Thyroid gland (tissue), 4 donors: ENCODE data around the gene RPL39L. TPM values are rescaled to one million over a fixed set of nuclear protein-coding genes. Genes with fewer than 3 reads are reported as not detected.

ENCODE experiments used
- DNase-seq, 2 donors: peaks; one replicate each; pipeline ENCODE4 v3.0.0-alpha.2; 2019
- H3K27ac ChIP-seq, 3 donors: fragments of 200-600 bp; sonication (generic); 1 replicate in 2 of 3; 2 replicates in 1 of 3; pipeline ENCODE4 v1.5.1; 2016 to 2019; ENCODE audit warnings: mild to moderate bottlenecking in 1 of 3, moderate library complexity in 1 of 3
- H3K27me3 ChIP-seq: fragments of 200-600 bp; sonication (generic); one replicate; pipeline ENCODE4 v1.5.1; 2019
- H3K36me3 ChIP-seq, 2 donors: fragments of 200-600 bp; sonication (generic); one replicate each; pipeline ENCODE4 v1.5.1; 2016 to 2019
- H3K4me1 ChIP-seq, 2 donors: fragments of 200-600 bp; sonication (generic); one replicate each; pipeline ENCODE4 v1.5.1; 2017 to 2019
- H3K4me3 ChIP-seq, 3 donors: fragments of 200-600 bp; sonication (generic); replicated peaks in 1 of 3; 1 replicate in 2 of 3; 2 replicates in 1 of 3; pipeline ENCODE4 v1.5.1; 2016; ENCODE audit warnings: mild to moderate bottlenecking in 1 of 3
- H3K9me3 ChIP-seq: fragments of 200-600 bp; sonication (generic); one replicate; pipeline ENCODE4 v1.5.1; 2017
- POLR2A ChIP-seq, 2 donors: fragments of 450-650 bp; IDR thresholded peaks; one replicate each; pipeline ENCODE4 v1.6.1; 2017; ENCODE audit warnings: antibody characterized with exemption in 2 of 2, mild to moderate bottlenecking in 2 of 2, moderate library complexity in 1 of 2
- WGBS, 2 donors: methylation state at CpG; one replicate each; pipeline ENCODE4 v1.1.5; 2017; 5-methylcytosine and 5-hydroxymethylcytosine counted together
- intact Hi-C: fragments of 100-400 bp; cut with DNase I; formaldehyde crosslinking; loops from one replicate; pipeline ENCODE4 v1.15.1; 2023
- total RNA-seq, 4 donors: library from RNA; depleted of rRNA; stranded (reverse); fragments of >200 nt; gene quantifications; one replicate each; pipeline ENCODE4 v1.2.3, GENCODE V29; 2016
- TF ChIP-seq, protein P1 (sequence below), 6 experiments: fragments of 200-600 bp in 3 of 6; fragments of 450-650 bp in 3 of 6; sonication (generic) in 3 of 6; IDR thresholded peaks; one replicate each; pipeline ENCODE4 v1.5.1; 2016 to 2019; ENCODE audit warnings: antibody characterized with exemption in 6 of 6, mild to moderate bottlenecking in 2 of 6, inconsistent platforms in 1 of 6, moderate library complexity in 1 of 6

RPL39L gene
- total RNA-seq, 4 donors from 2014 or later = 6.0 to 8.6 (median 6.9) TPM

DNA sequence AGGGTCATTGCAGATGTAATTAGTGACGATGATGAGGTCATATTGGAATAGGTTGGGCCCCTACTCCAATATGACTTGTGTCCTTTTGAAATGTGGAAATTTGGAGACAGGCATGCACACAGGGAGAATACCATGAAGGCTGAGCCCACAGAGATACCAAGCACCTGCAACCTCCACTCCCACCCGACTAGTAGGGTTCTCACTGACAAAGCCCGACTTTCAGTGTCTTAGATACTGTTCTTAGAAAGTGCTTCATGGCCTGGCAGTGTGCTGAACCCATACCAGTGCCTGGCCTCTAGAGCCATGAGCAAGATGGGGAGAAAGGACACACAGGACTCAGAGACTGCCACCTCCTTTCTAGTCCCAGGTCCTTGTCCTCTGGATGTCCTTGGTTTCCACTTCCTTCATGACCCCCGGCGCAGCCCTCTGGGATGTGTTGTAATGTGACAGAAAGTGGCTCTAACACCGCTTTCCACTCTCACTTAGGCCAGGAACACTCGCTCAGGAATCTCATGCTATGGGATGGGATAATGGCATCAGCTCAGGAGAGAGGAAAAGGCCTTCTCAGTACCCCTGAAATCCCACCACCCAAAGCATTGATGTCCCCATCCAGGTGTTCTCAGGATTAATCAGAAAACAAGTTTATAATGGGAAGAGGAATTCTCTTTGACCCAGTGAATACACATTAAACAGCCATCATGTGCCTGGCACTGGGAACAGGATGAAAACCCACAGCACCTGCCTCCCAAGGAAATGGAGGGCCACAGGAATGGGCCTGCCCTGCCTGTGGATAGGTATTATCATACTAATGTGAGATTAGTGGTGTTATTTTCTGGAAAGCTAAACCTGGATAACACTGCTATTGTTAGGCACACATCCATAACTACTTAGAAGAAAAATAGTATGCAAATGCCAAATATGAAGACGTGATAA is 59.9 kb downstream of the RPL39L start:
- Histone ChIP-seq H3K36me3 (peaks cover 7 to 25% of the 10 kb centered on the region in 2 donors), H3K27me3 (no peaks in the 10 kb centered on the region), H3K27ac (no peak overlapping the region), H3K4me3 (no peak overlapping the region), H3K4me1 (no peaks in the 10 kb centered on the region), H3K9me3 (no peaks in the 10 kb centered on the region)
- DNase-seq = no peak
- TF ChIP-seq POLR2A (IDR thresholded peaks at IDR 0.05) = no peak
- TF ChIP-seq, protein P1, sequence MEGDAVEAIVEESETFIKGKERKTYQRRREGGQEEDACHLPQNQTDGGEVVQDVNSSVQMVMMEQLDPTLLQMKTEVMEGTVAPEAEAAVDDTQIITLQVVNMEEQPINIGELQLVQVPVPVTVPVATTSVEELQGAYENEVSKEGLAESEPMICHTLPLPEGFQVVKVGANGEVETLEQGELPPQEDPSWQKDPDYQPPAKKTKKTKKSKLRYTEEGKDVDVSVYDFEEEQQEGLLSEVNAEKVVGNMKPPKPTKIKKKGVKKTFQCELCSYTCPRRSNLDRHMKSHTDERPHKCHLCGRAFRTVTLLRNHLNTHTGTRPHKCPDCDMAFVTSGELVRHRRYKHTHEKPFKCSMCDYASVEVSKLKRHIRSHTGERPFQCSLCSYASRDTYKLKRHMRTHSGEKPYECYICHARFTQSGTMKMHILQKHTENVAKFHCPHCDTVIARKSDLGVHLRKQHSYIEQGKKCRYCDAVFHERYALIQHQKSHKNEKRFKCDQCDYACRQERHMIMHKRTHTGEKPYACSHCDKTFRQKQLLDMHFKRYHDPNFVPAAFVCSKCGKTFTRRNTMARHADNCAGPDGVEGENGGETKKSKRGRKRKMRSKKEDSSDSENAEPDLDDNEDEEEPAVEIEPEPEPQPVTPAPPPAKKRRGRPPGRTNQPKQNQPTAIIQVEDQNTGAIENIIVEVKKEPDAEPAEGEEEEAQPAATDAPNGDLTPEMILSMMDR (IDR thresholded peaks at IDR 0.05) = no peak
- 94 to 95% methylated on average over 8 of the region's 8 CpGs for WGBS, 2 donors
- intact Hi-C loops = no loop called here

DNA sequence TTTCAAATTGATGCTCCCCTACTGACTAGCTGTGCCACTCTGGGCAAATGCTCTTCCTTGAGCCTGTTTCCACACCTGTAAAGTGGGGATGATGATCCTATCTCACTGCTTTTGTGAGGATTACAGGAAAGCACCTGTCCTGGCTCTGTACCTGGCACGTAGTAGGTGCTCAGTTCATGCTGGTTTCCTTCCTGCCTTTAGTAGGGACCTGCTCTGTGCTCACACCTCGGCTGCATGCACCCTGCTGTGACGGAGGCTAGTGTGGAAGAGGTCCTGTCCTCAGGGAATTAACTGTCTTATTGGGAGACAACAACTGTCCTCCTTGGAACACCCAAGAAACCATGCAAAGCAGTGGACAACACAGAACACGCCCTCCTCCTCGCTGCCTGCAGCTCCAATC is 61.8 kb downstream of the RPL39L start:
- H3K27me3 ChIP-seq = no peaks in the 10 kb centered on the region
- no peaks in the 10 kb centered on the region for H3K4me1 ChIP-seq
- H3K27ac ChIP-seq = no peak overlapping the region
- H3K36me3 ChIP-seq = peaks cover 7 to 42% of the 10 kb centered on the region in 2 donors
- H3K9me3 ChIP-seq = no peaks in the 10 kb centered on the region
- intact Hi-C loops = no loop called here
- 98% methylated on average over 5 of the region's 5 CpGs for WGBS, 2 donors
- TF ChIP-seq POLR2A (IDR thresholded peaks at IDR 0.05) = no peak
- TF ChIP-seq, protein P1 (IDR thresholded peaks at IDR 0.05) = no peak
- no peak for DNase-seq
- no peak overlapping the region for H3K4me3 ChIP-seq

- no peak for DNase-seq
- H3K9me3 ChIP-seq = no peaks in the 10 kb centered on the region
- 62 to 96% methylated on average over 1 to 2 of the region's 3 CpGs for WGBS, 2 donors
- no peaks in the 10 kb centered on the region for H3K4me1 ChIP-seq
- no peak overlapping the region for H3K27ac ChIP-seq
- peaks cover 7 to 47% of the 10 kb centered on the region in 2 donors for H3K36me3 ChIP-seq
- intact Hi-C loops = no loop called here
- no peak overlapping the region for H3K4me3 ChIP-seq
- TF ChIP-seq, protein P1 (IDR thresholded peaks at IDR 0.05) = no peak
- TF ChIP-seq POLR2A (IDR thresholded peaks at IDR 0.05) = no peak
- H3K27me3 ChIP-seq = no peaks in the 10 kb centered on the region
These were observed 62.2 kb downstream of the RPL39L start for GRCh38 chr3:187077085-187077484.

DNA sequence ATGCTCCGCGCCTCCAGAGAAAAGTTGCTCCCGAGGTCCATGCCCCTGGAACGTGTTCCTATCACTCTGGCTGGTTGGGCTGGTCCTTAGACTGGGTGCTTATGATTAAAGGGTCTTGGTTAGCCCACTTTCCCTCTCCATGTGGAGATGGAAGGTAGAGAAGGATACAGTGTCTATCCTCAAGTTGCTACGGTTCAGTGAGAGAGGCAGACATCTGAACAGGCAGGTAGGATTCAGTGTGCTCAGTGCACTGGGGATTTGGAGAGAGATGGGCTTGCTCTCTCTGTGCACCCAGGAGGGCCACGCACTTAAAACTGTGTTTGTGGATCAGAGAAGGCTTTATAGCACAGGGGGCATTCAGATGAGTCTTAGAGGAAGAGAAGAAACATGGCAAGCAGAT is 63.0 kb downstream of the RPL39L start:
- TF ChIP-seq, protein P1 (IDR thresholded peaks at IDR 0.05) = no peak
- no peak for TF ChIP-seq POLR2A (IDR thresholded peaks at IDR 0.05)
- no peaks in the 10 kb centered on the region for H3K9me3 ChIP-seq

DNA sequence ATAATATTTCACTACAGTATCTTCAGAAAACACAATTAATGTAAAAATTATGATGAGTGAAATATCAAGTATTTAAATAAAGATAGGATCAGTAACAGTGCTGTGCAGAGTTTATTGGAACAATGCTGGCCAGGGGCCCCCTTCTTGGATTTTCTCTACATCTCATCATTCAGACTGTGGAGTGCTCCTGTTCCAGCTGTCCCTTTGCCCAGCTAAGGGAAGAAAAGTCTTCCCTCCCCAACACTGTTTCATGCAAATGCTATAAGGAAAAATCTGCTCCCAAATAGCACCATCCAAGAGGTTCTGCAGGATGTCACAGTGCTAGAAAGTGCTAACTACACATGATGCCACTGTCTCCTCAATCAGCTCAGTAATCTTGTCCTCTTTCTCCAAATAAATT is 64.5 kb downstream of the RPL39L start:
- Histone ChIP-seq H3K36me3 (peaks cover 7 to 50% of the 10 kb centered on the region in 2 donors), H3K4me1 (no peaks in the 10 kb centered on the region), H3K27ac (no peak overlapping the region), H3K9me3 (no peaks in the 10 kb centered on the region), H3K27me3 (no peaks in the 10 kb centered on the region), H3K4me3 (no peak overlapping the region)
- no peak for TF ChIP-seq POLR2A (IDR thresholded peaks at IDR 0.05)
- TF ChIP-seq, protein P1 (IDR thresholded peaks at IDR 0.05) = no peak
- intact Hi-C loops = no loop called here
- no peak for DNase-seq

More for the DNA sequence above, 63.0 kb downstream of the RPL39L start:
- no peak for DNase-seq
- 86 to 92% methylated on average over 6 of the region's 6 CpGs for WGBS, 2 donors
- no peaks in the 10 kb centered on the region for H3K27me3 ChIP-seq
- H3K27ac ChIP-seq = no peak overlapping the region
- H3K4me1 ChIP-seq = no peaks in the 10 kb centered on the region
- no peak overlapping the region for H3K4me3 ChIP-seq
- peaks cover 7 to 50% of the 10 kb centered on the region in 2 donors for H3K36me3 ChIP-seq
- intact Hi-C loops = no loop called here
